IPS DF 4.7 (cell line): ENCODE results near the gene LCE7A.

Source experiments
- DNase-seq: peaks from one replicate; pipeline ENCODE4 v3.0.0-alpha.2; 2013; ENCODE audit warnings: low spot score; ENCODE audit errors: extremely low read depth

The LCE7A gene, protein sequence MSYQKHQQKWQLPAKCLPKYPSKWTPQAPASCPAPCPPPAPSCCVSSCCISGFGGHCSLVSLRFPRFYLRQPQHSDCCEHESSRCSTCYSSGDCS

GRCh38 chr1:152859696-152860095, at the start of gene LCE7A:
TSS of gene LCE7A (plus strand) at chr1:152859996. CDS start at chr1:152860698, 702 bp downstream.
- no peak for DNase-seq

DNA sequence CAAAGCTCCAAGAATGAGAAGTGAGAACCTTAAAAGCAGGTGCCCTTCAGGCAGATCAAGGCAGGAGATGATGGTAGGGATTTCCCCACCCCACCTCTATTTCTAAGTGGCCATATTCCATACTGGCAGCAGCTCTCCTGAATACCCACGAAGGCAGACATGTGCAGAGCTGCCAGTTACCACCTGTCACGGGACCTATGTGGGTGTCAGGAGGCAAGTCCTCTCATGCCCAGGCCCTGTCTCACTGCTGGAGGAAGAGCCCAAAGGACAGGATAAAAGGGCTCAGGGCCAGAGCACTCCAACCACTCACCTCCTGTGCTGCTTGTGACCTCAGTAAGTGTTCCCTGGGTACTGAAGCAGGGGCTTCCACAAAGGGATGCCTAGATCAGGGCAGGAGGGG, 48.7 kb upstream of the LCE7A start:
- DNase-seq, result no peak

GRCh38 chr1:152811671-152812070, 48.1 kb upstream of the LCE7A start, which contains the start of gene LCE1B:
TSS of gene LCE1B (plus strand) at chr1:152811971. CDS start at chr1:152812447, 476 bp downstream.
- no peak for DNase-seq

DNA sequence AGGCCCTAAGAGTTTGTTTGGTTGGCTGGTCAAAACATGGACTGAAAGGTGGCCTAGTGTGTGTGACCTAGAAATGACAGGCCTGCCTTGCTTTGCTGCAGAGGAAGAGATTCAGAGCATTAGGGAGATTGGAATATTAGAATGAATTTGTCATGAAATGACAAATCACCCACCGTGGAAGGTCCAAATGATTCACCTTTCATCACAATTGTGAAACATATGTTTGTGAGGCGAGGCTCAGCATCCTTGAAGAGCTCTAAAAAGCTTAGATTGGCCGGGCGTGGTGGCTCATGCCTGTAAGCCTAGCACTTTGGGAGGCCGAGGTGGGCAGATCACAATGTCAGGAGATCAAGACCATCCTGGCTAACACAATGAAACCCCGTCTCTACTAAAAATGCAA, 42.5 kb upstream of the LCE7A start:
- no peak for DNase-seq

GRCh38 chr1:152823294-152823693, 36.5 kb upstream of the LCE7A start:
- no peak for DNase-seq

DNA sequence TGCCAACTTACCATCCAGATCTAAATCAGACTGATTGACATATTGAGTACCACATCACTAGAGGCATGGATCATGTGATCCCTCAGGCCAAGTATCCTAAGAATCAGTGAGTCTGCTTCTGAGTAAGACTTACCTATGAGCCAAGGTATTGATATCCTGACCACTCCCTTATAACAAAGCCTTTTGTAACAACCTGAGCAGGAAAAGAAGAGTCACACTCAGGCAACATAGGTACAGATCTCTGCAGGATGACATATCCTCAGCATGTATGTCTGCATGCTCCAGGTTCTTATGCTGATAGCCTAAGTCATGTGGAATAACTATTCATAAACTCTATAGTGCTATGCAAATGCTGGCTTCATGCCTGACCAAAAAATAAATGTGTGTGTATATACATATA, 34.8 kb upstream of the LCE7A start:
- DNase-seq, result no peak

GRCh38 chr1:152827173-152827572, 32.6 kb upstream of the LCE7A start, which contains the start of gene LCE1A:
TSS of gene LCE1A (plus strand) at chr1:152827473. CDS start at chr1:152827473, 0 bp downstream.
- no peak for DNase-seq

DNA sequence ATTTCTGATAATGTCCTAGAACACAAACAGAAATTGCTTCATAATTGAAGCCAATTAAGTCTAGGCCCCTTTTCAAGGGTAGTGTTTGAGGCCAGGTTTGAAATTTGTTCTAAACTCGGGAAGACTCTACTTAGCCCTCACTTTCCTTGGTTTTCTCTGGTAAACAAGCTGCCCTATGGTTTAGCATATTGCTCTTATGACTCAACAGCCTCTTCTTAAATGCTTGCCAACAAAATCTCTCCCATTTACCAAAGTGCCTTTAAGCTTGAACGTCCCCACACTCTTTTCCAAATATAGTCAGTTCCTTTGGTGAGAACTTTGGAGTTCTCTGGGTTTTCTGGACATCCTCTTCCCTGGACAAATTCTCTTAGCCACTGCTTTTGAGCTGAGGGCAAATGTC, 22.9 kb upstream of the LCE7A start:
- DNase-seq, result no peak

- DNase-seq, result no peak
Measured at GRCh38 chr1:152842556-152842955, 17.2 kb upstream of the LCE7A start, which contains the start of gene LCE6A. TSS of gene LCE6A (plus strand) at chr1:152842856. CDS start at chr1:152843521, 665 bp downstream.

- no peak for DNase-seq
Measured at GRCh38 chr1:152855661-152856060, 4.1 kb upstream of the LCE7A start.

DNA sequence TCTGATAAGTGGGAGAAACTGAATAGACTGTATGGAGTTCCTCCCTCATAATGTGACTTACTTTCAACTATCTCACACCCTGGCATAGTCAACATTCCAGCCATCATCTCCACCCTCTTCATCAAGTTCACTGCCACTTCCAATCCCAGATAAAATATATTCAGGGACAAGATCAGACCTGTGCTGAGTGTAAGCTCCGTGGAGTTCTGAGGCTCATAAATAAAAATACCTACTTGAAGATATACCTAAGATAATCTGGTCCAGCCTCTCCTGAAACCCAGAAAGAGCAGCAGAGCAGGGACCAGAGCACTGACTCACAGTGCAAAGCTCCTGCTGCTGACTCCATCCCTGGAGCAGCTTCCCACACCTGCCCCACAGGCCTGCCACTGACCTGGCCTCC, 1.7 kb upstream of the LCE7A start:
- DNase-seq, result no peak

GRCh38 chr1:152860129-152860528, 333 bp downstream of the LCE7A start:
- DNase-seq, result no peak

DNA sequence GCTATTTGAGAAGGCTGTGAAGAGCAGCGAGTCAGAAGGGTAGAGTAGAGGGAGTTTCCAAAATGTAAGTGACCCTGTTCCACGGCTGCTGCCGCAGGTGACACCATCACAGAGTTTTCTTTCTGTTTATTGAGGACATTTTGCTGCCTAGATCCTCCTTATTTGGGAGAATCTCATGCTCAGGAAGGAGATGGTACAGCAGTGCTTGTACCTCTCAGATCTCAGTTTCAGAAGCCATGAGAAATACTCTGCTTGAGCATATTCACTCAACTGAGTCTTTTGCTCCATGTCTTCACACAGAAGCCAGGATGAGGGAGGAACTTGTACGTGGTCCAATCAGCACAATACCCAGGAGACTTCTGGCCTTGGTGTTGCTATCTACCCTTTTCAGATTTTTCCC, 1.6 kb downstream of the LCE7A start:
- no peak for DNase-seq

DNA sequence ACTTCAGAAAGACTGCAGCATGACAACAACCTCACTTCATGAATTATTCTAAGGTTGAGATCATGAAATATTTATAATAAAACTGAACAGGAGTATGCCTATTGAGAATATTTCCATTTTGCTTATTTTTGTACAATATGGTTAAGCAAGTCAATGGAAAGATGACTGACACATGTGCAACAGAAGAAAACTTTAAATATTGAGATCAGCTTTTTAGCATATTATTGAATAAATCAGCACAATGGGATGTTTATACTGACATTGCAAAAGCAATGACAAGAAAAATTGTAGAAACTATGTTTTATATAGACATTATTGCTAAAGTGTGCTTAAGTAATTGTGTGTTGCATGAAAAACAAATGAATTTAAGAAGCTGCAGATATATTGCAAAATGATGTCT, 4.6 kb downstream of the LCE7A start:
- DNase-seq, result no peak

- no peak for DNase-seq
Measured at GRCh38 chr1:152866321-152866720, 6.5 kb downstream of the LCE7A start.

DNA sequence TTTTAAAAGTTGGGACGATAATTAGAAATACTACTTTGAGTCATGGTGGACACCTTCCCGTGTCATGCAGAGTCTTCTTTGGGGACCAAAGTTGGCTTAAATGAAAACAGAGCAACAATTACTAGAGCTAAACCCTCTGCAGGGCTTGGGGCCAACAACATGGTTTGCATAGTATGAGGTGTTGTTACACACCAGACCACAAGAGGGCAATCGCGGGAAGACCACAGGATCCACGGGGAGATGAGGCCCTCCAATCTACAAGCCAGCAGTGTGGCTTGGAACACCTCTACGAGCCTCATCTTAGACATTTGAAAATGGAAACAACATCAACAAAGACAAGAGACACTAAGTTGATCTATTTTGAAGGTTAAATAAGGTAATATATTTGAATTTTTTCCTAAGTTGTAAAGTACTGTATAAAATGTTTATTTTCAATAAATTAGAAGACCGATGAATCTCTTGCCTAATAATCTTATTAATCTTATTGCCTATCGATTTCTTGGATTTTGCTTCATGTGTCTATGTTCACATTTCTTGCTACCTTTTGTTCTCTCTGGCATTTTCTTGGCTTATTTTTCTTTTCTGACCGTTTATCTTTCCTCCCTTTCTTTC, 10.1 kb downstream of the LCE7A start:
- no peak for DNase-seq

GRCh38 chr1:152870831-152871730, 11.3 kb downstream of the LCE7A start:
- DNase-seq, result no peak

- DNase-seq, result no peak
Measured at GRCh38 chr1:152871731-152872126, 11.9 kb downstream of the LCE7A start.

GRCh38 chr1:152873495-152873894, 13.7 kb downstream of the LCE7A start:
- DNase-seq, result no peak

DNA sequence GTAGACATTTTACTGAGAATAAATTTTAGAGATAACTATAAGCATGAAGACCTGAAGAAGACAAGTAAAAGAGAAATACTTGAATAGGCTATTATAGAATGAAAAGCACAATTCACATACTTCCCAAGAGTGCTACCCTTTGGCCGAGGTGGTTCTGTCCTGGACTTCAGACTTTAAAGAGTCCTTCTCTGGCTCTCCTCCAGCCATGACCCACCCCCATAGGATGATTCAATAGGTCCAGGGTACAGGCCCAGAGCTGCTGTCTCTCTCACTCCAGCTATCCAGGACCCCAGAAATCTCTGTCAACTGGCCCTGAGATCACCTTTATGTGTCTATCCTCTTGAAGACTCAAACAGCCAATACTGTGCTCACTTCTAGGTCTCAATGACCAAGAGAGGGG, 17.0 kb downstream of the LCE7A start:
- DNase-seq, result no peak

DNA sequence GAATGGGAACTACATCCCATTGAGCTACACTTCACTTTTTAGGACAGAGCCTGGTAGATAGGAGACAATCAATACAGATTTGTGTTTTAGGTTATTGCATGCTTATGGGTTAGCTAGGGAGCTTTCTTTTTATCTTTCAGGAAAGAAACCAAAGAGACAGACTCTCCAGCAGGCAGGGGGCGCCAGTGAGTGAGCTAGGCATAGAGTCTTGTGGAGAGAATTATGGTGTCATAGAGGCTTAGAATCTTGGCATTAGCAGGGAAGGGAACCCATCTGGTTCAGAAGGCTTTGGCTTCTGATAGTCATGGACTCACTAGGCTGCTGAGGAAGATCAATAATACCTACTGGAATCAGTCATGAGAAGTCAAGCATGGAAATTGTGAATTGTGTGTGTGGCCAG, 18.2 kb downstream of the LCE7A start, which contains the start of gene SMCP:
TSS of gene SMCP (plus strand) at position 281 of the 400 bp plus-strand sequence. CDS start 6,101 bp downstream, outside the sequence.
- no peak for DNase-seq

- no peak for DNase-seq
Measured at GRCh38 chr1:152879559-152880198, 19.9 kb downstream of the LCE7A start.
